ENCODE measurements around the gene CHST13.

- no peak for TF ChIP-seq CTCF (conservative IDR thresholded peaks at IDR 0.05; ENCODE audit: low read length)
- TF ChIP-seq EZH2phosphoT487 (IDR thresholded peaks at IDR 0.05; ENCODE audit: borderline replicate concordance): no peak
These were observed 12.7 kb upstream of the CHST13 start for GRCh38 chr3:126511291-126511690.

Data from Loucy (cell line).